ENCODE results near the gene IRF2. TPM values are rescaled to one million over a fixed set of nuclear protein-coding genes. Genes with fewer than 3 reads are reported as not detected.
A peak's percentile ranks its signal among the peaks of the same experiment; 100 is the strongest.

Gene IRF2
- total and polyA plus RNA-seq, 2 experiments from 2014 or later, result 12.8 to 14.2 TPM

- no peak for TF ChIP-seq EZH2 (IDR thresholded peaks at IDR 0.05; ENCODE audit: insufficient read depth, poor library complexity, severe bottlenecking)
- TF ChIP-seq EZH2phosphoT487 (IDR thresholded peaks at IDR 0.05; ENCODE audit: insufficient read depth, low read depth), result no peak
- no peak overlapping the region for H3K9ac ChIP-seq
- H3K79me2 ChIP-seq (ENCODE audit: insufficient read depth), result peaks cover 97% of the 10 kb centered on the region
- H4K20me1 ChIP-seq (ENCODE audit: insufficient read depth), result no peaks in the 10 kb centered on the region
- no peak overlapping the region for H3K27ac ChIP-seq
- H2AFZ ChIP-seq, result no peak overlapping the region
- H3K4me2 ChIP-seq (ENCODE audit: unreplicated experiment), result no peak overlapping the region
- peak; percentile 46 for DNase-seq
- 67% methylated on average over 13 of the region's 13 CpGs for WGBS, 2 experiments (ENCODE audit: low coverage in 1 of 2, low lambda C conversion rate in 2 of 2, missing lambda C conversion rate in 2 of 2)
- no peaks in the 10 kb centered on the region for H3K9me3 ChIP-seq (ENCODE audit: low read depth)
- H3K36me3 ChIP-seq (ENCODE audit: low read depth), result no peaks in the 10 kb centered on the region
- no peaks in the 10 kb centered on the region for H3K27me3 ChIP-seq (replicated peaks; ENCODE audit: insufficient read depth)
- in situ Hi-C loops (cut with MboI), result no loop called here
- H3K9me2 ChIP-seq (ENCODE audit: insufficient read depth), result no peaks in the 10 kb centered on the region
- H3K4me3 ChIP-seq, result no peak overlapping the region
- no peaks in the 10 kb centered on the region for H3F3A ChIP-seq (ENCODE audit: insufficient read depth)
- H3K4me1 ChIP-seq (ENCODE audit: insufficient read depth), result 0 out of 2 replicates have a peak, but pooled peaks cover 5% of the 10 kb centered on the region
These were observed 32.7 kb downstream of the IRF2 start for GRCh38 chr4:184441461-184442313.

GRCh38 chr4:184440595-184441358, 33.6 kb downstream of the IRF2 start:
- in situ Hi-C loops (cut with MboI), result no loop called here
- Histone ChIP-seq H3K4me1 (ENCODE audit: insufficient read depth) (0 out of 2 replicates have a peak, but pooled peaks cover 5% of the 10 kb centered on the region), H4K20me1 (ENCODE audit: insufficient read depth) (no peaks in the 10 kb centered on the region), H3K27ac (no peak overlapping the region), H3K9me3 (ENCODE audit: low read depth) (no peaks in the 10 kb centered on the region), H3F3A (ENCODE audit: insufficient read depth) (no peaks in the 10 kb centered on the region), H3K27me3 (replicated peaks; ENCODE audit: insufficient read depth) (no peaks in the 10 kb centered on the region), H3K9me2 (ENCODE audit: insufficient read depth) (no peaks in the 10 kb centered on the region), H3K9ac (no peak overlapping the region), H2AFZ (no peak overlapping the region), H3K4me2 (ENCODE audit: unreplicated experiment) (no peak overlapping the region), H3K36me3 (ENCODE audit: low read depth) (no peaks in the 10 kb centered on the region), H3K79me2 (ENCODE audit: insufficient read depth) (peaks cover 97% of the 10 kb centered on the region), H3K4me3 (no peak overlapping the region)
- no peak for DNase-seq
- WGBS, 2 experiments (ENCODE audit: low coverage in 1 of 2, low lambda C conversion rate in 2 of 2, missing lambda C conversion rate in 2 of 2), result 96 to 98% methylated on average over 8 of the region's 8 CpGs
- TF ChIP-seq EZH2 (IDR thresholded peaks at IDR 0.05; ENCODE audit: insufficient read depth, poor library complexity, severe bottlenecking), result no peak
- no peak for TF ChIP-seq EZH2phosphoT487 (IDR thresholded peaks at IDR 0.05; ENCODE audit: insufficient read depth, low read depth)

- WGBS, 2 experiments (ENCODE audit: low coverage in 1 of 2, low lambda C conversion rate in 2 of 2, missing lambda C conversion rate in 2 of 2), result 77 to 78% methylated on average over 20 of the region's 20 CpGs
- no peak overlapping the region for H2AFZ ChIP-seq
- no peak overlapping the region for H3K4me3 ChIP-seq
- H3K27me3 ChIP-seq (replicated peaks; ENCODE audit: insufficient read depth), result no peaks in the 10 kb centered on the region
- H3F3A ChIP-seq (ENCODE audit: insufficient read depth), result no peaks in the 10 kb centered on the region
- in situ Hi-C loops (cut with MboI), result no loop called here
- no peaks in the 10 kb centered on the region for H4K20me1 ChIP-seq (ENCODE audit: insufficient read depth)
- no peak overlapping the region for H3K9ac ChIP-seq
- TF ChIP-seq EZH2phosphoT487 (IDR thresholded peaks at IDR 0.05; ENCODE audit: insufficient read depth, low read depth), result no peak
- no peaks in the 10 kb centered on the region for H3K9me3 ChIP-seq (ENCODE audit: low read depth)
- no peak overlapping the region for H3K27ac ChIP-seq
- 0 out of 2 replicates have a peak, but pooled peaks cover 5% of the 10 kb centered on the region for H3K4me1 ChIP-seq (ENCODE audit: insufficient read depth)
- peaks cover 97% of the 10 kb centered on the region for H3K79me2 ChIP-seq (ENCODE audit: insufficient read depth)
- H3K9me2 ChIP-seq (ENCODE audit: insufficient read depth), result no peaks in the 10 kb centered on the region
- H3K36me3 ChIP-seq (ENCODE audit: low read depth), result no peaks in the 10 kb centered on the region
- DNase-seq, result no peak
- no peak overlapping the region for H3K4me2 ChIP-seq (ENCODE audit: unreplicated experiment)
These were observed 34.3 kb downstream of the IRF2 start for GRCh38 chr4:184439856-184440594.

GRCh38 chr4:184439386-184439785, 35.0 kb downstream of the IRF2 start:
- Histone ChIP-seq H3K36me3 (ENCODE audit: low read depth) (no peaks in the 10 kb centered on the region), H3K9me2 (ENCODE audit: insufficient read depth) (no peaks in the 10 kb centered on the region), H3K4me2 (ENCODE audit: unreplicated experiment) (no peak overlapping the region), H3F3A (ENCODE audit: insufficient read depth) (no peaks in the 10 kb centered on the region), H3K79me2 (ENCODE audit: insufficient read depth) (peaks cover 97% of the 10 kb centered on the region), H3K27ac (no peak overlapping the region), H3K27me3 (replicated peaks; ENCODE audit: insufficient read depth) (no peaks in the 10 kb centered on the region), H3K9ac (no peak overlapping the region), H2AFZ (no peak overlapping the region), H3K9me3 (ENCODE audit: low read depth) (no peaks in the 10 kb centered on the region), H3K4me1 (ENCODE audit: insufficient read depth) (0 out of 2 replicates have a peak, but pooled peaks cover 1% of the 10 kb centered on the region), H4K20me1 (ENCODE audit: insufficient read depth) (no peaks in the 10 kb centered on the region), H3K4me3 (no peak overlapping the region)
- WGBS, 2 experiments (ENCODE audit: low coverage in 1 of 2, low lambda C conversion rate in 2 of 2, missing lambda C conversion rate in 2 of 2), result 90 to 93% methylated on average over 4 of the region's 4 CpGs
- DNase-seq, result no peak
- TF ChIP-seq EZH2phosphoT487 (IDR thresholded peaks at IDR 0.05; ENCODE audit: insufficient read depth, low read depth), result no peak
- no peak for TF ChIP-seq EZH2 (IDR thresholded peaks at IDR 0.05; ENCODE audit: insufficient read depth, poor library complexity, severe bottlenecking)
- in situ Hi-C loops (cut with MboI), result no loop called here

All from GM23248 (cell line).